Osteocyte (in vitro differentiated cells): ENCODE results near the gene CCNB3. TPM values are rescaled to one million over a fixed set of nuclear protein-coding genes. Genes with fewer than 3 reads are reported as not detected.
"Not testable (repeated sequence)": the region's sequence is repeated elsewhere in the genome, so short reads cannot be mapped to it uniquely, and the experiment has no call there.

Experiments
- DNase-seq: peaks from one replicate; pipeline ENCODE4 v3.0.0; 2021; ENCODE audit warnings: mixed read lengths; ENCODE audit not compliant: unreplicated experiment; ENCODE audit errors: extremely low spot score
- H3K27ac Mint-ChIP-seq: one replicate; pipeline ENCODE4 v1.8.0; 2021; ENCODE audit warnings: mild to moderate bottlenecking, mixed read lengths; ENCODE audit not compliant: unreplicated experiment
- H3K27me3 Mint-ChIP-seq: one replicate; pipeline ENCODE4 v1.8.0; 2021; ENCODE audit warnings: mixed read lengths; ENCODE audit not compliant: unreplicated experiment
- H3K36me3 Mint-ChIP-seq: one replicate; pipeline ENCODE4 v1.8.0; 2021; ENCODE audit warnings: mixed read lengths; ENCODE audit not compliant: unreplicated experiment
- H3K4me1 Mint-ChIP-seq: one replicate; pipeline ENCODE4 v1.8.0; 2021; ENCODE audit warnings: mixed read lengths; ENCODE audit not compliant: unreplicated experiment
- H3K4me3 Mint-ChIP-seq: one replicate; pipeline ENCODE4 v1.8.0; 2021; ENCODE audit warnings: mild to moderate bottlenecking, moderate library complexity, mixed read lengths; ENCODE audit not compliant: unreplicated experiment
- H3K9me3 Mint-ChIP-seq: one replicate; pipeline ENCODE4 v1.8.0; 2021; ENCODE audit warnings: mixed read lengths; ENCODE audit not compliant: unreplicated experiment
- CTCF ChIP-seq: fragments of 200-600 bp; sonication (generic); IDR thresholded peaks from 2 replicates; pipeline ENCODE4 v1.5.0; 2021; ENCODE audit warnings: antibody characterized with exemption, mild to moderate bottlenecking, moderate library complexity
- total RNA-seq: library from RNA; stranded (reverse); gene quantifications from 2 replicates; pipeline ENCODE4 v1.2.1, GENCODE V29; 2021

The CCNB3 gene
- total RNA-seq, 1 donor from 2014 or later = 0.48 TPM

GRCh38 chrX:50206753-50207152, 2.2 kb downstream of the CCNB3 start:
- H3K4me3 Mint-ChIP-seq = no peak overlapping the region
- H3K4me1 Mint-ChIP-seq = peaks cover 9% of the 10 kb centered on the region
- H3K36me3 Mint-ChIP-seq = no peaks in the 10 kb centered on the region
- no peak overlapping the region for H3K27ac Mint-ChIP-seq
- DNase-seq = no peak
- no peaks in the 10 kb centered on the region for H3K27me3 Mint-ChIP-seq
- H3K9me3 Mint-ChIP-seq = no peaks in the 10 kb centered on the region
- TF ChIP-seq CTCF = no peak

- DNase-seq = no peak
- Mint-ChIP-seq H3K9me3 (peaks cover under 1% of the 10 kb centered on the region), H3K4me1 (no peaks in the 10 kb centered on the region), H3K27me3 (no peaks in the 10 kb centered on the region), H3K4me3 (no peak overlapping the region), H3K36me3 (no peaks in the 10 kb centered on the region), H3K27ac (no peak overlapping the region)
- TF ChIP-seq CTCF = no peak
Observed at GRCh38 chrX:50211510-50211909, 6.9 kb downstream of the CCNB3 start.

GRCh38 chrX:50281253-50281652, 76.7 kb downstream of the CCNB3 start:
- H3K27me3 Mint-ChIP-seq = no peaks in the 10 kb centered on the region
- H3K36me3 Mint-ChIP-seq = no peaks in the 10 kb centered on the region
- H3K27ac Mint-ChIP-seq = no peak overlapping the region
- H3K4me3 Mint-ChIP-seq = no peak overlapping the region
- no peak for DNase-seq
- H3K9me3 Mint-ChIP-seq = peaks cover 5% of the 10 kb centered on the region
- H3K4me1 Mint-ChIP-seq = no peaks in the 10 kb centered on the region
- TF ChIP-seq CTCF = no peak

GRCh38 chrX:50327235-50327634, 122.7 kb downstream of the CCNB3 start:
- Mint-ChIP-seq H3K36me3 (no peaks in the 10 kb centered on the region), H3K27ac (no peak overlapping the region), H3K4me3 (no peak overlapping the region), H3K9me3 (peaks cover 21% of the 10 kb centered on the region), H3K27me3 (no peaks in the 10 kb centered on the region), H3K4me1 (no peaks in the 10 kb centered on the region)
- no peak for TF ChIP-seq CTCF
- DNase-seq = no peak

- H3K4me1 Mint-ChIP-seq, H3K36me3 Mint-ChIP-seq, H3K9me3 Mint-ChIP-seq, DNase-seq, H3K27me3 Mint-ChIP-seq, H3K27ac Mint-ChIP-seq, H3K4me3 Mint-ChIP-seq: not testable (repeated sequence)
Observed at GRCh38 chrX:50332668-50333067, 128.1 kb downstream of the CCNB3 start.

GRCh38 chrX:50333308-50333707, 128.7 kb downstream of the CCNB3 start:
- Mint-ChIP-seq H3K9me3 (peaks cover 3% of the 10 kb centered on the region), H3K36me3 (no peaks in the 10 kb centered on the region), H3K27me3 (no peaks in the 10 kb centered on the region), H3K27ac (no peak overlapping the region), H3K4me1 (no peaks in the 10 kb centered on the region), H3K4me3 (no peak overlapping the region)
- no peak for DNase-seq
- TF ChIP-seq CTCF = no peak
